ENCODE results near the gene UCHL1.
"Not testable (repeated sequence)": the region's sequence is repeated elsewhere in the genome, so short reads cannot be mapped to it uniquely, and the experiment has no call there.

The UCHL1 gene

DNA sequence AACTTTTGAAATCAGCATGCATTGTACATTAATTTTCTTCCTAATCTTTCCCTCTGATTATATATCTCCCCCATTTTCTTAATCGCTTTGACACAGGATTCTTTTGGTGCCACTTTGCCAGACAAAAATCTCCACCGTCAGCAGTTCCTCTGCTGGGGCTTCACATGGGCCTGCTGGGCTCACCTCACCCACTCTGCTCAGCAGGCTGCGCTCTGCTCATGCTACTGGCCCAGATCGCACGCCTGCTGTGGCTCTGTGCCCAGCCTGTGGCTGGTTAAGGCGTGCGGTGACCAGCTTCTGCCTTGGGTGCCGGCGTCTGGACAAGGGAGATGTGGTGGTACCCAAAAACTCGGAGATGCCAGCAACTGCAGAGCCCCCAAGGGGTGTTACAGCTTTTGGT lies 31.1 kb downstream of the UCHL1 start:
- FAIRE-seq, result no peak
- DNase-seq (ENCODE audit: insufficient read length, low spot score), result no peak

DNA sequence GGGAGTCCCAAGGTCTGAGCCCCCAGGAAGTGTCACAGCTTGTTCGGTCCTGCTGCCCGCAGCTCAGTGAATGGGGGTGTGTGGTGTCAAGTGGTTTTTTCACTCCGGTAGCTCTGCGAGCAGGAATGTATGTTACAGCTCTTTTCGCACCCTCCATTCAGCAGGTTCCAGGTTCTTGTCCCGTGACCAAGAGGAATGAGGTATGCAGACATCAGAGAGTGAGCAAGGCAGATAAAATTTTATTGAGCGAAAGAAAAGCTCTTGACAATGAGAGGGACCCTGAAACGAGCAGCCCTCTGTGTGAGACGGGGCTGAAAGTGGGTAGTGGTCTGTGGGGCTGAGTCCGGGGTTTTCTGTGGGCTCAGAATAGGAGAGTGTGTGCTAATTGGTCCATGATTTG lies 31.5 kb downstream of the UCHL1 start:
- FAIRE-seq (no peak), DNase-seq (ENCODE audit: insufficient read length, low spot score) (no peak)

DNA sequence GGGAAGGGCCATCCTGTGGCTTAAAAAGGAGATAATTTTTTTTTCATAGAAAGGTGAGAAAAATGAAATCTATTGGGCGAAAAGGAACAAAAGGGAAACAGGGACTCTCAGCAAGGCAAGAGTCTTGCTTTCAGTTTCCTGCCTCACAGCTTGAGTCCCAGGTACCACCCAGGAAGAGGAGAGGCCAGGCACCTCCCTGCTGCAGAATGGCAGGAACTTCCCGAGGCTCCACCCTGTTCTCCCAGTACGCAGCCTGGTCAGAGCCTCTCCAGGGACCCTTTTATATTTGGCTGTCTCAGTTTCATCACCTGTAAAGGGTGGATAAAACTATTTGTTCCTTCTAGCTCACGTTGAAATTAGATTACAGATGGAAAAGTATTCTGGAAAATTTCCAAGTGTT lies 33.8 kb downstream of the UCHL1 start:
- DNase-seq (ENCODE audit: insufficient read length, low spot score) (no peak), FAIRE-seq (no peak)

DNA sequence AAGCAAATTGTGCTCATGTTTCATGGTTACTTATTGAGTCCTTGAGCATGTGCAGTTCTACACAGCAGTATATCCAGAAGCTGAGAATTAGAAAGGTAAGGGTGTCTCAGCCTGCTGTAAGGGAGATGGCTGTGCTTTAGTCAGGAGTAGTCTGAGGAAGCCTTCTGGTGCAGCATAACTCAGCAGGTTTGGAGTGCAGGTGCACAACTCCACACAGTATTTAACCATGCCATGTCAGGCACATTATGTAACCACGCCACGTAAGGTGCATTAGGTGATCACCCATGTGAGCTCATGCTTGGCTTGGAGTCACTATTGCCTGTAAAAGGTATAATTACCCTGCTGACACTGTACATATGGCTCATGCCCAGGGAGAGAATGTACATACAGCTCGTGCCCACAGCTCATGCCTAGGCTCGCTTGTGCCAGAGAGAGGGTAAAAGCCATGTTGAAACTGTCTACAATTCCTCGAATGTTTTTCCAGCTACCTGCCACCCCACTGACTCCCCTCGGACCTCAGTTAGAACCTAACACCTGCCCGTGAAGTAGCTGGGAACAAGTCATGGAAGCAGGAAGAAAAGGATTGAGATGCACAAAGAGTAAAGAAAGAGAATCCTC lies 37.8 kb downstream of the UCHL1 start:
- FAIRE-seq, result peak; percentile 44

DNA sequence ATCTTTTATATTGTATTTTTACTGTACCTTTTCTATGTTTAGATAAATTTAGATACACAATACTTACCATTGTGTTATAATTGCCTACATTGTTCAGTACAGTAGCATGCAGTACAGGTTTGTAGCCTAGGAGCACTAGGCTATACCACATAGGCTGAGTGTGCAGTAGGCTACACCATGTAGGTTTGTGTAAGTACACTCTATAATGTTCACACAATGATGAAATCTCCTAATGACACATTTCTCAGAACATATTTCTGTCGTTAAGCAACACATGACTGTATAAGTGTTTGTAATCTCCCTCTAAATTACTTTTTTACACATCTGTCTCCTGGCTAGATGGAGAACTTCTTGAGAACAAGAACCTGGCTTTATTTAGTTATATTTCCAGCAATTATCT lies 40.3 kb downstream of the UCHL1 start:
- DNase-seq (ENCODE audit: insufficient read length, low spot score) (no peak), FAIRE-seq (no peak)

More for the DNA sequence above, 37.8 kb downstream of the UCHL1 start:
- DNase-seq (ENCODE audit: insufficient read length, low spot score), result no peak

DNA sequence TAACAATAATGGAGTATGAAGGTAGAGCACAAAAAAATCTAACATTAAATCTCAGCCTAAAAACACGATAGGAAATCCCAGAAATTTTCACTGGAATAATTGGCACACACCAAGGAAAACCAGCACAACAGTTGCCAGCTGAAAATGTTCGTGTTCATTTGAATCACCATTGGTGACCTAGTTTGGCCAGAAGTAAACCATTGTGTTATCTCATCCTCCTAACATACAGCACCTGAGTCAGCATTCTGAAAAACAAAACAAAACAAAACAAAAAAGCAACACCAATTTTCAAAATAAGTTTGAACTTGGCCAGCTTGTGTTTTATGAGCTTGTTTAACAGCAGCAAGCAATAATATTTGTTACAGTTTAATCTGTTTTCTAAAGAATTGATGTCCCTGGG lies 41.1 kb downstream of the UCHL1 start:
- no peak for DNase-seq (ENCODE audit: insufficient read length, low spot score)
- no peak for FAIRE-seq

DNA sequence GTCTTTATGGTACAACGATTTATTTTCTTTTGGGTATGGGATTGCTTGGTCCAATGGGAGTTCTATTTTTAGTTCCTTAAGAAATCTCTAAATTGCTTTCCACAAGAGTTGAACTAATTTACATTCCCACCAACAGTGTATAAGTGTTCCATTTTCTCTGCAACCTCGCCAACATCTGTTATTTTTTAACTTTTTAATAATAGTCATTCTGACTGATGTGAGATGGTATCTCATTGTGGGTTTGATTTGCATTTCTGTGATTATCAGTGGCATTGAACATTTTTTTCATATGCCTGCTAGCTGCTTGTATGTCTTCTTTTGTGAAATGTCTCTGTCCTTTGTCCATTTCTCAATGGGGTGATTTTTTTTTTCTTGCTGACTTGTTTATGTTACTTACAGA lies 42.8 kb downstream of the UCHL1 start:
- no peak for FAIRE-seq

DNA sequence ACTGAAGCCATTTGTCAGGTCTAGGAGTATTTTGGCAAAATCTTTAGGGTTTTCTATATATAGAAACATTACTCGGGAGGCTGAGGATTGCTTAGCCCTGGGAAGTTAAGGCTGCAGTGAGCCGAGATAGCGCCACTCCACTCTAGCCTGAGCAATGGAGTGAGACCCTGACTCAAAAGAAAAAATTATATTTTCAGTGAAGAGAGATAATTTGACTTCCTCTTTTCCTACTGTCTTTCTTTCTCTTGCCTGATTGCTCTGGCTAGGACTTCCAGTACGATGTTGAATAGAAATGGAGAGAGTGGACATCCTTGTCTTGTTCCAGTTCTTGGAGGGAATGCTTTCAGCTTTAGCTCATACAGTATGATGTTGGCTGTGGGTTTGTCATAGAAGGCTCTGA lies 44.4 kb downstream of the UCHL1 start:
- FAIRE-seq (no peak), DNase-seq (ENCODE audit: insufficient read length, low spot score) (no peak)

More for the DNA sequence above, 42.8 kb downstream of the UCHL1 start:
- no peak for DNase-seq (ENCODE audit: insufficient read length, low spot score)

DNA sequence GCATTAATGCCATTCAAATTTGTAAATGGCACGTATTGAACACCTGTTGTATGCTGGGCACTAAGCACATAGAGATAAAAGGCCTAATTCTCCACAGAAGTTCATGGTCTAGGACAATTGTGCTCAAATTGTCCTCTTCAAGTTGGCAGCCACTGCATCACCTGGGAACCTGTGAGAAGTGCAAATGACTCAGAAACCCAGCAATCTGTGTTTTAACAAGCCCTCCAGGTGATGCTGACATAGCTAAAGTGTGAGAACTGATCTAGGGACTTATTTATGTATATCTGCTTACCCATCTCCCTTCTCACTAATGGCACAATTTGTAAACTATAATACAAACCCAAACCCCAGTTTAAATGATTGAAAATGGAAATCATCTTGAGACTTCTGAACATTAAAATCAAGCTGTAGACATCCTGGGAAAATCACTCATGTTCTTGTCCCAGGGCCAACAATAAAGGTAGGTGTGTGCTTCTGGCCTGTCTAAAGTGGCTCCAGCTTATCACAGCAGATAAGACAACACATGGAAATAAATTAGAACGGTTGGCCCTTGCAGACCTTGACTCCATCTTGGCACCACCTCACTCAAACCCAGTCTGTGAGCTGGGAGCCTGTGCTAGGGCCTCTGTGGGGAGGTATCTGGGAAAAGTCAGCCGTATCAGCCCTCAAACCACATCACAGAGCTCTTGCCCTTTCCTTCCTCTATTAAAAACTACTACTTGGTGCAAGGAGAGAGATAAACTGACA lies 46.8 kb downstream of the UCHL1 start:
- FAIRE-seq, result no peak
- DNase-seq (ENCODE audit: insufficient read length, low spot score), result no peak

DNA sequence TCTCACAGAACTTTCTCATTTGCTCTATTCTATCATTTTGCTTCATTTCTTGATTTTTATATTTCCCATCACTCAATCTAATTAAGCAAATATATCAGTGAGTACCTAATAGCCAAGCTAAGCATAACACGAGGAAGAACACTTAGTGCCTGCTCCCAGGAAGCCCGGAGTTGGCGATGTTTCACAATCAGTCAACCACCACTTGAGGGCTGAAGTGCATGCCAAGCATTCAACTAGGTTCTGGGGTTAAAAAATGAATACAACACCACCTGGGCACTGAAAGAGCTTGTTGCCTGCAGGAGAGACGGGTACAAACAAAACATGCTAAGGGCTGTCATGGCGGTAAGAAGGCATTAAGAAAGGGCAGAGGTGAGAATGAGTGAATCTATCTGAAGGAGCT lies 47.5 kb downstream of the UCHL1 start:
- DNase-seq (ENCODE audit: insufficient read length, low spot score), result no peak
- no peak for FAIRE-seq

DNA sequence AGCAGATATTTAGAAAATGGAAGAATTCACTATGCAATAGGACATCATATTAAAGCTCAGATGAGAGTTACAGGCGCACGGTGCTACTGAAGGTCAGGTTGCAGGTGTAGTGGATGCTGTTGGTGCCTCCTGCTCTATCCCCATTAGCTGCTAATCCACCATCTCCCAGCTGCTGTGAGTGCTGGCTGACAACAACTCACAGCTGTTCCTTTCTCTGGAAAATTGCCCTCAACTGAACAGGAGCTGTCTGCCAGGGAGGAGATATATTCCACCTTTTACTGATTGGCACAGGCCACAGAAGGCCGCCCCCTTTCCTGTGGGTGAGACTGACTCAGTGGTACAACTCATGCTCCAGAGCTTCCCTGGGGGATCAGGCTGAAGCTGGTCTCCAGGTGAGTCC lies 48.7 kb downstream of the UCHL1 start:
- no peak for FAIRE-seq

DNA sequence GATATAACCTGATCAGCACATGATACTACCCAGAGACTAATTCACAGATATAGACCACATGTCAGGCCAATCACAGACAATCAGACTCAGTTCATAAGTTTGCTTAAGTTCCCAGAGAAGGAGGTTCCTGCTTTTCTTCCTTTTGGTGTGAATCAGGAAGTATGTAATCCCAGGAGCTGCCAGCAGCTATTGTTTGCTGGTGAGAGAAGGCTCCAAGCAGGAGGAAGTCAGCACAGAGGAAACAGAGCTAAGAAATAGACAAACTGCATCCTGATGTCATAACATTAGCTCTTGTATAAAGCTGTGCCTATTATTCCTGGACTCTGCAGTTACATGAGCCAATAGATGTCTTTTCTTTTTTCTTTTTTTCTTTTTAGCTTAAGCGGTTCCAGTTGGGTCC lies 50.9 kb downstream of the UCHL1 start:
- no peak for DNase-seq (ENCODE audit: insufficient read length, low spot score)
- no peak for FAIRE-seq

More for the DNA sequence above, 48.7 kb downstream of the UCHL1 start:
- no peak for DNase-seq (ENCODE audit: insufficient read length, low spot score)

DNA sequence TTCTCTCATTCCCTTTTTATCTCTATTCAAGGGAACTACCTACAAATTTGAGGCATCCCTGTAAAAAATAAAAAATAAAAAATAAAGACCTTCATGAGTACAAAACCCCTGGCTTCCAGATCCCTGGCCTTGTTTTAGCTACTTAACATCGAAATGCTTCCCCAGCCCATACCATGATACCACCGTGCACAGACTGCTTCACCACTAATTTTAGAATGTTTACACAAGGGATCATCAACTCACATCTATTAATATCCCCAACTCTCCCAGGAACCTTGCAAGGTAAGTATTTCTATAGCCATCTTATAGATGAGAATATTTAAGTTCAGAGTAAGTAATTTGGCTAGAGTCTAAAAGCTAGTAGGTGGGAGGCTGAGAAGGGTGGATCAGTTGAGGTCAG lies 51.7 kb downstream of the UCHL1 start:
- DNase-seq (ENCODE audit: insufficient read length, low spot score), result no peak
- FAIRE-seq, result no peak

DNA sequence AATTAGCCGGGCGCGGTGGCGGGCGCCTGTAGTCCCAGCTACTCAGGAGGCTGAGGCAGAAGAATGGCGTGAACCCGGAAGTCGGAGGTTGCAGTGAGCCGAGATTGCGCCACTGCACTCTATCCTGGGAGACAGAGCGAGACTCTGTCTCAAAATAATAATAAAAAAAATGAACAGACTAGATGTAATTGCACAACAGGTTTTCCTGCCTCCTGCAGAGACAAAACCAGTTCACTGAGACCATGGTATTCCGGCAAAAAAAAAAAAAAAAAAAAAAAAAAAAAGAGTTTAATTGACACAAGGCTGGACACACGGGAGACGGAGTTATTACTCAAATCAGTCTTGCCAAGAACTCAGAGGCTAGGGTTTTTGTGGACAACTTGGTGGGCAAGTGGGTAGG lies 58.7 kb downstream of the UCHL1 start:
- not testable (repeated sequence) for FAIRE-seq; DNase-seq (ENCODE audit: insufficient read length, low spot score)

DNA sequence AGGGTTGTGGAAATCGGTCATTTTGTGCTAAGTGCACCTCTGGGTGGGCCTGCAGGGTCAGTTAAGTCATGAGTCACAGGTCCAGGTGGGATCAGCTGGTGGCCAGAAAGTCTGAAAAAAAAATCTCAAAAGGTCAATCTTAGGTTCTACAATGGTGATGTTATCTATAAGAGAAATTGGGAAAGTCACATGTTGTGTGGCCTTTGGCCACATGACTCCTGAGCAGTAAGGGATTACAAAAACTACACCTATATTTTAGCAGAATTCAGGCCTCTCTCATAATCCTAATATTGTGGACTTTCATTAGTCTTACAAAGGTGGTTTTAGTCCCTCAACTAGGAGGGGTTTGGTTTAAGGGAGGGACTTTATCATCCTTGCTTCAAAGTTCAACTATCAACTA lies 59.1 kb downstream of the UCHL1 start:
- DNase-seq (ENCODE audit: insufficient read length, low spot score) (no peak), FAIRE-seq (no peak)

Measured in HTR-8/SVneo (cell line).